GM12892 (cell line): Measurements from ENCODE around the gene PKD2L1.

ENCODE experiments used
- POLR2A ChIP-seq: IDR thresholded peaks from 2 replicates; pipeline ENCODE4 v1.6.1; 2011; ENCODE audit warnings: low read depth, low read length, control low read depth
- POLR2AphosphoS5 ChIP-seq: IDR thresholded peaks from 2 replicates; pipeline ENCODE4 v1.6.1; 2011; ENCODE audit warnings: low read depth, low read length, control low read depth

GRCh38 chr10:100353770-100354485 lies 23.9 kb upstream of the PKD2L1 start:
- TF ChIP-seq POLR2AphosphoS5 = no peak
- TF ChIP-seq POLR2A = no peak
